ENCODE data around the gene TSPAN13. TPM values are rescaled to one million over a fixed set of nuclear protein-coding genes. Genes with fewer than 3 reads are reported as not detected.

The TSPAN13 gene
- total and polyA plus RNA-seq, 10 of the 15 experiments (the other 5 are each of a cell fraction or from before 2014, with no cell fraction given): 0.26 to 0.37 TPM; not detected in 8

GRCh38 chr7:16764942-16765341, 11.4 kb downstream of the TSPAN13 start:
- intact Hi-C loops (cut with micrococcal nuclease; ENCODE audit: unreplicated experiment) (no loop called here), in situ Hi-C loops (cut with MboI) (no loop called here)
- CTCF ChIA-PET: no interaction called here
- Histone ChIP-seq H3K4me3 (no peak overlapping the region), H3K27me3 (replicated peaks in 1 of 2; ENCODE audit: control insufficient read depth in 2 of 2, insufficient read depth in 2 of 2, low read length in 1 of 2) (no peaks in the 10 kb centered on the region; a peak in 1 of 4 replicates), H2AFZ (ENCODE audit: control insufficient read depth, low read depth, low read length) (no peak overlapping the region), H3K4me1 (ENCODE audit: control insufficient read depth, insufficient read depth, low read length) (no peaks in the 10 kb centered on the region), H3K27ac (ENCODE audit: control insufficient read depth, insufficient read depth) (no peak overlapping the region), H4K20me1 (ENCODE audit: control insufficient read depth, insufficient read depth) (no peaks in the 10 kb centered on the region), H3K79me2 (ENCODE audit: control insufficient read depth, insufficient read depth, low read length) (no peaks in the 10 kb centered on the region), H3K9ac (ENCODE audit: control insufficient read depth, insufficient read depth, low read length) (no peak overlapping the region), H3K4me2 (ENCODE audit: control insufficient read depth, insufficient read depth) (no peak overlapping the region), H3K36me3 (ENCODE audit: control insufficient read depth in 2 of 2, insufficient read depth in 2 of 2, low read length in 1 of 2) (no peaks in the 10 kb centered on the region), H3K9me3 (replicated peaks; ENCODE audit: control insufficient read depth, insufficient read depth, low read length) (no peaks in the 10 kb centered on the region)
- BruUV-seq (replicated peaks): no TSS peak
- RAD21 ChIA-PET (ENCODE audit: unreplicated experiment): no interaction called here
- POLR2A ChIA-PET: no interaction called here
- no peak for FAIRE-seq
- 20% methylated on average over 3 of the region's 3 CpGs for WGBS (ENCODE audit: insufficient coverage, insufficient replicate concordance, low lambda C conversion rate, missing lambda C conversion rate)
- SMC1A ChIA-PET (ENCODE audit: uncharacterized antibody, unreplicated experiment): no interaction called here
- DNase-seq (ENCODE audit: low read depth, low spot score): no peak
- no peak for ATAC-seq
- TF ChIP-seq ETV6 (conservative IDR thresholded peaks at IDR 0.05 in 1 of 2, IDR thresholded peaks at IDR 0.05 in 1 of 2; ENCODE audit: borderline replicate concordance in 1 of 2, low read depth in 1 of 2) (no peak), PKNOX1 (IDR thresholded peaks at IDR 0.05) (no peak), ZNF687 (IDR thresholded peaks at IDR 0.05) (no peak), NKRF (conservative IDR thresholded peaks at IDR 0.05) (no peak), TCF7 (IDR thresholded peaks at IDR 0.05; ENCODE audit: borderline replicate concordance) (no peak), YY1 (IDR thresholded peaks at IDR 0.05; ENCODE audit: low read depth, low read length) (no peak), ZNF384 (IDR thresholded peaks at IDR 0.05; ENCODE audit: borderline replicate concordance, low read depth, low read length) (no peak), ZZZ3 (IDR thresholded peaks at IDR 0.05; ENCODE audit: control insufficient read depth, insufficient read length, low read depth) (no peak), HDGF (IDR thresholded peaks at IDR 0.05) (no peak), WRNIP1 (IDR thresholded peaks at IDR 0.05; ENCODE audit: borderline replicate concordance, low read depth, low read length) (no peak), MLLT1 (IDR thresholded peaks at IDR 0.05) (no peak), ZBTB11 (CRISPR knock-in tag; IDR thresholded peaks at IDR 0.05) (no peak)

Measured in GM12878 (cell line).